ENCODE measurements around the gene BMP8A. TPM values are rescaled to one million over a fixed set of nuclear protein-coding genes. Genes with fewer than 3 reads are reported as not detected.
A peak's percentile ranks its signal among the peaks of the same experiment; 100 is the strongest.

BMP8A gene
- total and polyA plus RNA-seq, 9 of the 15 experiments (the other 6 are each of a cell fraction or from before 2014, with no cell fraction given), result 0.05 to 0.31 TPM; not detected in 7

DNA sequence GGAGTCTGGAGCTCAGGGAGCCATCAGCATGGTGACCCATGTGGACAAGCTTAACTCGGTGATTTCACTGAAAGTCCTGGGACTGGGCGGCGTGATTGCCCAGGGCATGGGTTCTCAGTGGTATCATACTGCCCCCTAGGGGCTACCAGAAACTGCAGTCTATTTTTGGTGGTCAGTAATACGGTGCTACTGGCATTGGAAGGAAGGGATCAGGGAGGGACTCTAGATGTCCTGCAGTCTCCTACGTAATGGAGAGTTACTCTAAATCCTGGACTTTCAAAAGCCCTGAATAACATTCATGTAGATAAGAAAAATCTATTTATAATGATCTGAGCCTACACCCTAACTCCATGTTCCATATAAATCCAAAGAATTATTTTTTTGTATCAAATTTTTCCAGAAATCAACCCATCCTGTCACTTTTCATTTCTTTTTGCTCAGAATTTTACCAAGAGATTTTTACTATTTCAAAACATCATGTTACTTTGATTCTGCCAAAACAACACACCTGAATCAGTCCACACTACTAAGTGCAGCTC is 47.9 kb downstream of the BMP8A start (continued):
- TF ChIP-seq MYC (IDR thresholded peaks at IDR 0.05; ENCODE audit: low read depth, low read length), result peak; percentile 46; the same call in 1 of the 2 replicates
- no peak for TF ChIP-seq MYC (CRISPR knock-in tag; IDR thresholded peaks at IDR 0.05; ENCODE audit: borderline replicate concordance, low read depth)
- TF ChIP-seq, protein P1, sequence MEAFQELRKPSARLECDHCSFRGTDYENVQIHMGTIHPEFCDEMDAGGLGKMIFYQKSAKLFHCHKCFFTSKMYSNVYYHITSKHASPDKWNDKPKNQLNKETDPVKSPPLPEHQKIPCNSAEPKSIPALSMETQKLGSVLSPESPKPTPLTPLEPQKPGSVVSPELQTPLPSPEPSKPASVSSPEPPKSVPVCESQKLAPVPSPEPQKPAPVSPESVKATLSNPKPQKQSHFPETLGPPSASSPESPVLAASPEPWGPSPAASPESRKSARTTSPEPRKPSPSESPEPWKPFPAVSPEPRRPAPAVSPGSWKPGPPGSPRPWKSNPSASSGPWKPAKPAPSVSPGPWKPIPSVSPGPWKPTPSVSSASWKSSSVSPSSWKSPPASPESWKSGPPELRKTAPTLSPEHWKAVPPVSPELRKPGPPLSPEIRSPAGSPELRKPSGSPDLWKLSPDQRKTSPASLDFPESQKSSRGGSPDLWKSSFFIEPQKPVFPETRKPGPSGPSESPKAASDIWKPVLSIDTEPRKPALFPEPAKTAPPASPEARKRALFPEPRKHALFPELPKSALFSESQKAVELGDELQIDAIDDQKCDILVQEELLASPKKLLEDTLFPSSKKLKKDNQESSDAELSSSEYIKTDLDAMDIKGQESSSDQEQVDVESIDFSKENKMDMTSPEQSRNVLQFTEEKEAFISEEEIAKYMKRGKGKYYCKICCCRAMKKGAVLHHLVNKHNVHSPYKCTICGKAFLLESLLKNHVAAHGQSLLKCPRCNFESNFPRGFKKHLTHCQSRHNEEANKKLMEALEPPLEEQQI (IDR thresholded peaks at IDR 0.05), result no peak
- TF ChIP-seq FOXP1 (CRISPR knock-in tag; IDR thresholded peaks at IDR 0.05), result no peak
- TF ChIP-seq, protein P2, sequence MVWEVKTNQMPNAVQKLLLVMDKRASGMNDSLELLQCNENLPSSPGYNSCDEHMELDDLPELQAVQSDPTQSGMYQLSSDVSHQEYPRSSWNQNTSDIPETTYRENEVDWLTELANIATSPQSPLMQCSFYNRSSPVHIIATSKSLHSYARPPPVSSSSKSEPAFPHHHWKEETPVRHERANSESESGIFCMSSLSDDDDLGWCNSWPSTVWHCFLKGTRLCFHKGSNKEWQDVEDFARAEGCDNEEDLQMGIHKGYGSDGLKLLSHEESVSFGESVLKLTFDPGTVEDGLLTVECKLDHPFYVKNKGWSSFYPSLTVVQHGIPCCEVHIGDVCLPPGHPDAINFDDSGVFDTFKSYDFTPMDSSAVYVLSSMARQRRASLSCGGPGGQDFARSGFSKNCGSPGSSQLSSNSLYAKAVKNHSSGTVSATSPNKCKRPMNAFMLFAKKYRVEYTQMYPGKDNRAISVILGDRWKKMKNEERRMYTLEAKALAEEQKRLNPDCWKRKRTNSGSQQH (CRISPR knock-in tag; IDR thresholded peaks at IDR 0.05), result peak; percentile 11; the same call in 1 of the 2 replicates
- TF ChIP-seq RCOR1 (IDR thresholded peaks at IDR 0.05; ENCODE audit: borderline replicate concordance in 1 of 2, low read depth in 2 of 2, low read length in 2 of 2), result peak in 1 of 2 experiments; percentile 76; a peak in 2 of 4 replicates
- no peak for TF ChIP-seq ETV6 (IDR thresholded peaks at IDR 0.05; ENCODE audit: borderline replicate concordance in 1 of 2, low read depth in 2 of 2, low read length in 1 of 2)
- TF ChIP-seq ETV6 (CRISPR knock-in tag; IDR thresholded peaks at IDR 0.05; ENCODE audit: borderline replicate concordance), result no peak
- no peak for TF ChIP-seq BRF1 (IDR thresholded peaks at IDR 0.05; ENCODE audit: borderline replicate concordance, extremely low read depth, insufficient read length)
- no peak for TF ChIP-seq ERF (CRISPR knock-in tag; IDR thresholded peaks at IDR 0.05)
- TF ChIP-seq CBX2 (IDR thresholded peaks at IDR 0.05; ENCODE audit: insufficient read depth, low read length, poor library complexity, severe bottlenecking), result no peak
- TF ChIP-seq, protein P3, sequence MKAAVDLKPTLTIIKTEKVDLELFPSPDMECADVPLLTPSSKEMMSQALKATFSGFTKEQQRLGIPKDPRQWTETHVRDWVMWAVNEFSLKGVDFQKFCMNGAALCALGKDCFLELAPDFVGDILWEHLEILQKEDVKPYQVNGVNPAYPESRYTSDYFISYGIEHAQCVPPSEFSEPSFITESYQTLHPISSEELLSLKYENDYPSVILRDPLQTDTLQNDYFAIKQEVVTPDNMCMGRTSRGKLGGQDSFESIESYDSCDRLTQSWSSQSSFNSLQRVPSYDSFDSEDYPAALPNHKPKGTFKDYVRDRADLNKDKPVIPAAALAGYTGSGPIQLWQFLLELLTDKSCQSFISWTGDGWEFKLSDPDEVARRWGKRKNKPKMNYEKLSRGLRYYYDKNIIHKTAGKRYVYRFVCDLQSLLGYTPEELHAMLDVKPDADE (conservative IDR thresholded peaks at IDR 0.05; ENCODE audit: control insufficient read depth, low read depth, low read length), result no peak
- TF ChIP-seq, protein P4, sequence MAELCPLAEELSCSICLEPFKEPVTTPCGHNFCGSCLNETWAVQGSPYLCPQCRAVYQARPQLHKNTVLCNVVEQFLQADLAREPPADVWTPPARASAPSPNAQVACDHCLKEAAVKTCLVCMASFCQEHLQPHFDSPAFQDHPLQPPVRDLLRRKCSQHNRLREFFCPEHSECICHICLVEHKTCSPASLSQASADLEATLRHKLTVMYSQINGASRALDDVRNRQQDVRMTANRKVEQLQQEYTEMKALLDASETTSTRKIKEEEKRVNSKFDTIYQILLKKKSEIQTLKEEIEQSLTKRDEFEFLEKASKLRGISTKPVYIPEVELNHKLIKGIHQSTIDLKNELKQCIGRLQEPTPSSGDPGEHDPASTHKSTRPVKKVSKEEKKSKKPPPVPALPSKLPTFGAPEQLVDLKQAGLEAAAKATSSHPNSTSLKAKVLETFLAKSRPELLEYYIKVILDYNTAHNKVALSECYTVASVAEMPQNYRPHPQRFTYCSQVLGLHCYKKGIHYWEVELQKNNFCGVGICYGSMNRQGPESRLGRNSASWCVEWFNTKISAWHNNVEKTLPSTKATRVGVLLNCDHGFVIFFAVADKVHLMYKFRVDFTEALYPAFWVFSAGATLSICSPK (IDR thresholded peaks at IDR 0.05; ENCODE audit: borderline replicate concordance), result no peak
- TF ChIP-seq ZSCAN32 (CRISPR knock-in tag; IDR thresholded peaks at IDR 0.05), result no peak
- TF ChIP-seq, protein P5, sequence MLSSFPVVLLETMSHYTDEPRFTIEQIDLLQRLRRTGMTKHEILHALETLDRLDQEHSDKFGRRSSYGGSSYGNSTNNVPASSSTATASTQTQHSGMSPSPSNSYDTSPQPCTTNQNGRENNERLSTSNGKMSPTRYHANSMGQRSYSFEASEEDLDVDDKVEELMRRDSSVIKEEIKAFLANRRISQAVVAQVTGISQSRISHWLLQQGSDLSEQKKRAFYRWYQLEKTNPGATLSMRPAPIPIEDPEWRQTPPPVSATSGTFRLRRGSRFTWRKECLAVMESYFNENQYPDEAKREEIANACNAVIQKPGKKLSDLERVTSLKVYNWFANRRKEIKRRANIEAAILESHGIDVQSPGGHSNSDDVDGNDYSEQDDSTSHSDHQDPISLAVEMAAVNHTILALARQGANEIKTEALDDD (IDR thresholded peaks at IDR 0.05), result no peak
- no peak for TF ChIP-seq MYBL2 (IDR thresholded peaks at IDR 0.05; ENCODE audit: low read depth)
- no peak for TF ChIP-seq MYBL2 (CRISPR knock-in tag; IDR thresholded peaks at IDR 0.05; ENCODE audit: borderline replicate concordance)
- 0 out of 4 replicates have a peak, but pooled peaks of 1 of the 2 experiments have one; percentile 13 for TF ChIP-seq FOXK2 (conservative IDR thresholded peaks at IDR 0.05 in 1 of 2, IDR thresholded peaks at IDR 0.05 in 1 of 2; ENCODE audit: low read depth in 2 of 2)
- no peak for TF ChIP-seq CBFA2T2 (conservative IDR thresholded peaks at IDR 0.05)
- no peak for TF ChIP-seq ARHGAP35 (IDR thresholded peaks at IDR 0.05; ENCODE audit: partially characterized antibody)

Data from K562 (cell line).